Measurements from ENCODE around the gene JCHAIN. TPM values are rescaled to one million over a fixed set of nuclear protein-coding genes. Genes with fewer than 3 reads are reported as not detected.

Gene JCHAIN
- total RNA-seq, 1 experiment from 2014 or later = not detected

- DNase-seq (ENCODE audit: low read depth) = no peak
These were observed 26.1 kb downstream of the JCHAIN start for GRCh38 chr4:70640192-70640591.

GRCh38 chr4:70637239-70637913 lies 28.9 kb downstream of the JCHAIN start:
- DNase-seq (ENCODE audit: low read depth) = peak; percentile 17

GRCh38 chr4:70634482-70634881 lies 31.8 kb downstream of the JCHAIN start:
- DNase-seq (ENCODE audit: low read depth) = no peak

GRCh38 chr4:70632028-70632427 lies 34.3 kb downstream of the JCHAIN start:
- peak; percentile 58 for DNase-seq (ENCODE audit: low read depth)

- no peak for DNase-seq (ENCODE audit: low read depth)
These were observed 36.1 kb downstream of the JCHAIN start for GRCh38 chr4:70630162-70630561.

- DNase-seq (ENCODE audit: low read depth) = no peak
These were observed 36.7 kb downstream of the JCHAIN start for GRCh38 chr4:70629469-70630090.

- DNase-seq (ENCODE audit: low read depth) = no peak
These were observed 37.9 kb downstream of the JCHAIN start, which contains the start of gene ENAM for GRCh38 chr4:70628444-70628843. Gene ENAM (plus strand): TSS chr4:70628744. CDS start chr4:70629501, 757 bp downstream.

- peak; percentile 11 for DNase-seq (ENCODE audit: low read depth)
These were observed 38.7 kb downstream of the JCHAIN start for GRCh38 chr4:70627620-70628019.

- DNase-seq (ENCODE audit: low read depth) = no peak
These were observed 42.0 kb downstream of the JCHAIN start for GRCh38 chr4:70624226-70624793.

GRCh38 chr4:70623323-70623722 lies 43.0 kb downstream of the JCHAIN start:
- no peak for DNase-seq (ENCODE audit: low read depth)

GRCh38 chr4:70619778-70620177 lies 46.5 kb downstream of the JCHAIN start:
- no peak for DNase-seq (ENCODE audit: low read depth)

- no peak for DNase-seq (ENCODE audit: low read depth)
These were observed 47.0 kb downstream of the JCHAIN start for GRCh38 chr4:70619288-70619687.

- no peak for DNase-seq (ENCODE audit: low read depth)
These were observed 52.1 kb downstream of the JCHAIN start for GRCh38 chr4:70614184-70614555.

- DNase-seq (ENCODE audit: low read depth) = no peak
These were observed 52.8 kb downstream of the JCHAIN start for GRCh38 chr4:70613306-70614183.

- no peak for DNase-seq (ENCODE audit: low read depth)
These were observed 58.0 kb downstream of the JCHAIN start for GRCh38 chr4:70608324-70608723.

- no peak for DNase-seq (ENCODE audit: low read depth)
These were observed 58.9 kb downstream of the JCHAIN start for GRCh38 chr4:70607334-70607853.

- DNase-seq (ENCODE audit: low read depth) = peak; percentile 26
These were observed 59.8 kb downstream of the JCHAIN start for GRCh38 chr4:70606459-70606858.
